Neural cell (in vitro differentiated cells): ENCODE measurements around the gene CACTIN. TPM values are rescaled to one million over a fixed set of nuclear protein-coding genes. Genes with fewer than 3 reads are reported as not detected.

Source experiments
- H2AFZ ChIP-seq: fragments of 200-600, 300-800 bp; sonication (generic), shearing (Covaris generic); 2 replicates; pipeline ENCODE4 v1.6.0; 2014; ENCODE audit warnings: low read depth, mild to moderate bottlenecking, antibody characterized with exemption, low read length, moderate library complexity
- H3F3A ChIP-seq: fragments of 200-600 bp; shearing (Covaris generic); 2 replicates; pipeline ENCODE4 v1.6.1; 2016; ENCODE audit warnings: mild to moderate bottlenecking, moderate library complexity, mixed read lengths, antibody characterized with exemption, low read length; ENCODE audit not compliant: insufficient read depth, poor library complexity, severe bottlenecking
- H3K27ac ChIP-seq: fragments of 200-600, 300-800 bp; sonication (generic), shearing (Covaris generic); 2 replicates; pipeline ENCODE4 v1.5.1; 2014; ENCODE audit warnings: mild to moderate bottlenecking, low read length, moderate library complexity
- H3K27me3 ChIP-seq: fragments of 300-800, 200-600 bp; sonication (generic), shearing (Covaris generic); 2 replicates; pipeline ENCODE4 v1.6.0; 2014; ENCODE audit warnings: mild to moderate bottlenecking, low read depth, low read length, moderate library complexity; ENCODE audit not compliant: insufficient read depth
- H3K36me3 ChIP-seq: fragments of 300-800, 200-600 bp; sonication (generic), shearing (Covaris generic); 2 replicates; pipeline ENCODE4 v1.5.1; 2014; ENCODE audit warnings: mild to moderate bottlenecking, antibody characterized with exemption, low read length, moderate library complexity; ENCODE audit not compliant: insufficient read depth
- H3K4me2 ChIP-seq: fragments of 300-800, 200-600 bp; sonication (generic), shearing (Covaris generic); 2 replicates; pipeline ENCODE4 v1.6.0; 2014; ENCODE audit warnings: mild to moderate bottlenecking, low read length
- H3K4me3 ChIP-seq: fragments of 300-800, 200-600 bp; sonication (generic), shearing (Covaris generic); 2 replicates; pipeline ENCODE4 v1.5.1; 2014; ENCODE audit warnings: mild to moderate bottlenecking, low read length, moderate library complexity
- H3K79me2 ChIP-seq: fragments of 200-600 bp; shearing (Covaris generic); replicated peaks from 2 replicates; pipeline ENCODE4 v1.6.0; 2014; ENCODE audit warnings: mild to moderate bottlenecking, low read length, moderate library complexity; ENCODE audit not compliant: insufficient read depth
- H3K9ac ChIP-seq: fragments of 300-800, 200-600 bp; sonication (generic), shearing (Covaris generic); 2 replicates; pipeline ENCODE4 v1.6.1; 2016; ENCODE audit warnings: mild to moderate bottlenecking, low read length, mixed read lengths
- H3K9me2 ChIP-seq: fragments of 200-600 bp; shearing (Covaris generic); 2 replicates; pipeline ENCODE4 v1.6.1; 2016; ENCODE audit warnings: mild to moderate bottlenecking, low read length, mixed read lengths; ENCODE audit not compliant: insufficient read depth
- H3K9me3 ChIP-seq: fragments of 200-600, 300-800 bp; sonication (generic), shearing (Covaris generic); 2 replicates; pipeline ENCODE4 v1.6.1; 2016; ENCODE audit warnings: mild to moderate bottlenecking, mixed run types, low read length, moderate library complexity, mixed read lengths
- H4K20me1 ChIP-seq: fragments of 200-600 bp; shearing (Covaris generic); 2 replicates; pipeline ENCODE4 v1.6.1; 2016; ENCODE audit warnings: mild to moderate bottlenecking, mixed run types; ENCODE audit not compliant: insufficient read depth
- CTCF ChIP-seq: fragments of 450-650 bp; IDR thresholded peaks from 2 replicates; pipeline ENCODE4 v1.5.1; 2014; ENCODE audit warnings: antibody characterized with exemption, mild to moderate bottlenecking, moderate library complexity; ENCODE audit not compliant: poor library complexity, severe bottlenecking
- EP300 ChIP-seq: fragments of 450-650 bp; conservative IDR thresholded peaks from 2 replicates; pipeline ENCODE4 v1.6.1; 2014; ENCODE audit warnings: antibody characterized with exemption, mild to moderate bottlenecking, moderate library complexity; ENCODE audit not compliant: poor library complexity, severe bottlenecking
- EZH2 ChIP-seq: fragments of 200-600, 300-800 bp; shearing (Covaris generic), sonication (generic); IDR thresholded peaks from 2 replicates; pipeline ENCODE4 v1.6.1; 2014; ENCODE audit warnings: antibody characterized with exemption, low read length, borderline replicate concordance, mild to moderate bottlenecking; ENCODE audit not compliant: insufficient read depth, poor library complexity, severe bottlenecking
- MXI1 ChIP-seq: fragments of 450-650 bp; conservative IDR thresholded peaks from 2 replicates; pipeline ENCODE4 v1.6.1; 2014; ENCODE audit warnings: antibody characterized with exemption, mild to moderate bottlenecking; ENCODE audit not compliant: poor library complexity, severe bottlenecking
- POLR2AphosphoS5 ChIP-seq: IDR thresholded peaks from 2 replicates; pipeline ENCODE4 v1.6.1; 2012
- RAD21 ChIP-seq: fragments of 450-650 bp; conservative IDR thresholded peaks from 2 replicates; pipeline ENCODE4 v1.6.1; 2014; ENCODE audit warnings: antibody characterized with exemption, mild to moderate bottlenecking, moderate library complexity
- REST ChIP-seq: IDR thresholded peaks from 2 replicates; pipeline ENCODE4 v1.6.1; 2012; ENCODE audit warnings: borderline replicate concordance
- SMC3 ChIP-seq: fragments of 450-650 bp; conservative IDR thresholded peaks from 2 replicates; pipeline ENCODE4 v1.6.1; 2014; ENCODE audit warnings: antibody characterized with exemption, mild to moderate bottlenecking, moderate library complexity; ENCODE audit not compliant: poor library complexity
- TAF1 ChIP-seq: IDR thresholded peaks from 2 replicates; pipeline ENCODE4 v1.6.1; 2012; ENCODE audit warnings: low read depth
- polyA plus RNA-seq: library from polyadenylated mRNA; depleted of rRNA; stranded (reverse); fragments of >200 nt; gene quantifications from 2 replicates; pipeline ENCODE4 v1.2.3, GENCODE V29; 2014

CACTIN gene
- polyA plus RNA-seq, 1 donor from 2014 or later, result 21.4 TPM

- H3K9me3 ChIP-seq, result no peaks in the 10 kb centered on the region
- no peak overlapping the region for H3K4me2 ChIP-seq
- H3K9ac ChIP-seq, result no peak overlapping the region
- no peaks in the 10 kb centered on the region for H3K9me2 ChIP-seq
- no peak overlapping the region for H3K4me3 ChIP-seq
- no peak overlapping the region for H3K27ac ChIP-seq
- H3K36me3 ChIP-seq, result no peaks in the 10 kb centered on the region
- H3K27me3 ChIP-seq, result no peaks in the 10 kb centered on the region
- H3F3A ChIP-seq, result no peaks in the 10 kb centered on the region
- TF ChIP-seq EZH2, result no peak
- no peak for TF ChIP-seq RAD21
- no peak for TF ChIP-seq EP300
- no peak for TF ChIP-seq POLR2AphosphoS5
- no peak for TF ChIP-seq SMC3
- TF ChIP-seq REST, result no peak
- TF ChIP-seq TAF1, result no peak
- TF ChIP-seq MXI1, result no peak
- TF ChIP-seq CTCF, result no peak
- H2AFZ ChIP-seq, result no peak overlapping the region
- H4K20me1 ChIP-seq, result no peaks in the 10 kb centered on the region
- no peaks in the 10 kb centered on the region for H3K79me2 ChIP-seq
Measured at GRCh38 chr19:3633559-3633988, 7.0 kb upstream of the CACTIN start.

GRCh38 chr19:3632739-3633558, 6.4 kb upstream of the CACTIN start:
- Histone ChIP-seq H4K20me1 (no peaks in the 10 kb centered on the region), H3K4me3 (no peak overlapping the region), H3K27me3 (no peaks in the 10 kb centered on the region), H3K9me3 (no peaks in the 10 kb centered on the region), H3K36me3 (no peaks in the 10 kb centered on the region), H3K27ac (no peak overlapping the region), H3K9me2 (no peaks in the 10 kb centered on the region), H3K9ac (no peak overlapping the region), H3K79me2 (no peaks in the 10 kb centered on the region), H3F3A (no peaks in the 10 kb centered on the region), H2AFZ (no peak overlapping the region), H3K4me2 (no peak overlapping the region)
- TF ChIP-seq EZH2 (no peak), REST (no peak), EP300 (no peak), RAD21 (no peak), SMC3 (no peak), CTCF (no peak), TAF1 (no peak), MXI1 (no peak), POLR2AphosphoS5 (no peak)
